ENCODE measurements around the gene NFKBIE. TPM values are rescaled to one million over a fixed set of nuclear protein-coding genes. Genes with fewer than 3 reads are reported as not detected.

The NFKBIE gene
- total RNA-seq, 2 experiments from 2014 or later = 24.5 to 37.7 TPM

DNA sequence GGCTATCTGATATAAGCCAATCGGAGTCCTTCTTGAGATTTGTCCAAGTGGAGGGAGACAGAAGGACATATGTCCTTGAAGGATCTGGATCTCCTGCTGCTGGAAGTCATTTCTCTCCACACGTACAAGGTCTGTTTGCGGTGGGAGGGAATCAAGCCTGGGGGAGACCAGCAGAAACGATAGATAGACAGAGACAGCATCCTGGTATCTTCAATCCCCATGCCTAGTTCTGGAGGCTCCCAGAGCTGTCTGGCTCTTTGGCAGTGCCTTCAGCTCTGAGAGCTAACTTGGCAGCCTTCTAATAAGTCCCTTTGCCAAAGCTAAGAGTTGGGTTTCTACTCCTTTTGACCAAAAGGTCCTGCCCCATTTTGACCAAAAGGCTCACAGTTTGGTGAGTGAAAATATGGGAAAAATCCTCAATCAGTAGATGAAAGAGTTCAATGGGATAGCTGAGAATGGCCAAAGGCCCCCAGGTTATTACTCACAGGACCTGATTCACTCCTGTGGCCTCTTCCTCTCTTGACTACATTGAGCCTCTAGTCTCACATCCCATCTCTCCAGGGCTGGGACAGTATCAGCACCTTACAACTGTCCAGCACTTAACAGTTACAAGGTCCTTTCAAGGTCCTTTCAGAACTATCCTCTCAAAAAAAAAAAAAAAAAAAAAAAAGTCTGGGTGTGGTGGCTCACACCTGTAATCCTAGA is 27.5 kb upstream of the NFKBIE start:
- ATAC-seq = no peak
- DNase-seq = no peak
- CTCF ChIA-PET = interaction anchor here (0.7 to 2.0 kb wide), 5 partner anchors 12 to 36 kb away, joined by 3 to 8 read pairs (median 5); partner anchors contain the start of gene AARS2
- Mint-ChIP-seq H3K4me3 (no peak overlapping the region), H3K36me3 (no peaks in the 10 kb centered on the region), H3K4me1 (peaks cover 2% of the 10 kb centered on the region), H3K9me3 (ENCODE audit: low read depth) (no peaks in the 10 kb centered on the region), H3K27me3 (peaks cover 73% of the 10 kb centered on the region), H3K27ac (no peak overlapping the region)

DNA sequence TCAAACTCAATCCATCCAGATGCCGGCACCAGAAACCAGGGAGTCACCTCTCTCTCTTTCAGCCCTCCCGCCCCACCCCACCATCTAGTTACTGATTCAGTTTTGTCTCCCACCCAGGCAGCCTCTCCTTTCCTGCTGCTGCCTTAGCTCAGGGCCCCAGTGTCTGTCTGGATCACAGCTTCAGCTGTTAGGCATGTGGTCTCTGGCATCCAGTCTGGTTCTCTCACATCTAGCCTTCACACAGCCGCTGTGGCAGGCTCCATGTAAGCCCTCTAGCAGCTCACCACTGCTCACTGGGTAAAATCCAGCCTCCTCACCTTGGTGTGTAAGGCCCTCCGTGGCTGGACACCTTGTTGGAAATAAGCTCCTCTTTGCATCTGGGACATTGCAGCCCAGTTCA is 26.5 kb upstream of the NFKBIE start:
- DNase-seq (no peak), ATAC-seq (no peak)
- Mint-ChIP-seq H3K27ac (no peak overlapping the region), H3K9me3 (ENCODE audit: low read depth) (no peaks in the 10 kb centered on the region), H3K36me3 (no peaks in the 10 kb centered on the region), H3K4me3 (no peak overlapping the region), H3K27me3 (peaks cover 76% of the 10 kb centered on the region), H3K4me1 (no peaks in the 10 kb centered on the region)
- CTCF ChIA-PET = interaction anchor here (1.8 kb wide), 1 partner anchor 21 kb away, joined by 7 read pairs; the partner anchor contains the start of gene AARS2

DNA sequence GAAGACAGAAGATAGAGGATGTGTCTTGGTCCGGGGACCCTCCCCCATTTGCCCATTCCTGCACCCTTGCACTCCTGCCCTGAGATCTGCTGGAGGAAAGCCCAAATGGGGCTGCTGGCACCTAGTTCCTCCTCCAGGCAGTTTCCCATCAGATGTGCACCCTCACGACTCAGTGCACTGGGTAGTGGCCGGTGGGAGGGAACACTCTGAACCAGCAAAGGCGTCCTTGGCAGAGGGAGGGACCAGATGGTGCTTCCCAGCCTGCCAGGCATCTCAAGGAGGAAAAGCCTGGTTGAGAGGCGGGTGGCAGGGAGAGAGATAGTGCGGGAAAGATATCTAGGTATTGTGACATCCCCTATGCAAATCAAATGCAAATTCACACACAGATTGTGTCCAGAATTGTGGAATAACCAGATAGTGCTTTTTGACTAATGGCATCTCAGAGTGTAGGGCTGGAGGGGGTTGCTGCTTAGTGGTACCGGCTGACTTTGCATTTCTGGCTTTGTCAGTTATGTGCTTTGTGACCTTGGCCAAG is 24.4 kb upstream of the NFKBIE start:
- no peaks in the 10 kb centered on the region for H3K36me3 Mint-ChIP-seq
- ATAC-seq (no peak), DNase-seq (no peak)
- peaks cover 65% of the 10 kb centered on the region for H3K27me3 Mint-ChIP-seq
- H3K4me1 Mint-ChIP-seq = no peaks in the 10 kb centered on the region
- H3K4me3 Mint-ChIP-seq = no peak overlapping the region
- CTCF ChIA-PET = no interaction called here
- H3K9me3 Mint-ChIP-seq (ENCODE audit: low read depth) = no peaks in the 10 kb centered on the region
- no peak overlapping the region for H3K27ac Mint-ChIP-seq

DNA sequence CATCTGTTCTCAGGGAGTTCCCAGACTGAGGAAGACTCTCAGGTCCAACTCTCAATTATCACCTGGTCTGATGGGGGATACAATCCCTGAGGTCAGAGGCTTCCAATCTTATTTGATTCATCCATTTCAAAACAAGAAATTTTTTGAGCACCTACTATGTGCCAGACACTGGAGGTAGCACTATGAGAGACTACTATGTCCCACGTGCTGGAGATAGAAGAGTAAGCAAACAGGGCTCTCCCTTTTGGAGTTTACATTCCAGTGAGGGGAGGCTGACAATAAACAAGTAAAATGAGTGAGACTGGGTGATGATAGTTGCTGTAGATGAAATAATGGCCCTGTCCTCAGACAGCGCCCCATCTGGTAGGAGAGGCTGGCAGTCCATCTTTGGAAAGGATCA is 21.4 kb upstream of the NFKBIE start:
- no peak overlapping the region for H3K27ac Mint-ChIP-seq
- CTCF ChIA-PET = no interaction called here
- no peak for DNase-seq
- no peak overlapping the region for H3K4me3 Mint-ChIP-seq
- no peak for ATAC-seq
- H3K4me1 Mint-ChIP-seq = no peaks in the 10 kb centered on the region
- H3K36me3 Mint-ChIP-seq = no peaks in the 10 kb centered on the region
- H3K9me3 Mint-ChIP-seq (ENCODE audit: low read depth) = no peaks in the 10 kb centered on the region
- peaks cover 62% of the 10 kb centered on the region for H3K27me3 Mint-ChIP-seq

DNA sequence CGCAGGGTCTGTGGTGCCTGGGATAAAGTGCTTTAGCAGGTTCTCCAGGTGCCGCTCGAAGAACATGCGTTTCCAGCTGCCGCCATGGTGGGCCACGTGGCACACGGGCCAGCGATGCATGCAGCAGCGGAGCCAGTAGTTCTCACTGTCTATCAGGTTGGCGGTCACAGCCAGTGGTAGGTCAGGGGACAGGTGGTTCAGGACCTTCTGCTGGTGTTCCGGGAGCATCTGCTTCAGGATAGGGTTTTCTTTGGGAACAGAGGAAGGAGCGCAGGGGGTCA is 20.9 kb upstream of the NFKBIE start:
- no peaks in the 10 kb centered on the region for H3K4me1 Mint-ChIP-seq
- no peaks in the 10 kb centered on the region for H3K9me3 Mint-ChIP-seq (ENCODE audit: low read depth)
- no peak overlapping the region for H3K4me3 Mint-ChIP-seq
- H3K27me3 Mint-ChIP-seq = peaks cover 57% of the 10 kb centered on the region
- CTCF ChIA-PET = interaction anchor here (0.6 to 1.0 kb wide), 2 partner anchors 19 to 1880 kb away, joined by 4 to 5 read pairs; no protein-coding TSS in a partner anchor
- no peaks in the 10 kb centered on the region for H3K36me3 Mint-ChIP-seq
- no peak for DNase-seq
- no peak for ATAC-seq
- no peak overlapping the region for H3K27ac Mint-ChIP-seq

DNA sequence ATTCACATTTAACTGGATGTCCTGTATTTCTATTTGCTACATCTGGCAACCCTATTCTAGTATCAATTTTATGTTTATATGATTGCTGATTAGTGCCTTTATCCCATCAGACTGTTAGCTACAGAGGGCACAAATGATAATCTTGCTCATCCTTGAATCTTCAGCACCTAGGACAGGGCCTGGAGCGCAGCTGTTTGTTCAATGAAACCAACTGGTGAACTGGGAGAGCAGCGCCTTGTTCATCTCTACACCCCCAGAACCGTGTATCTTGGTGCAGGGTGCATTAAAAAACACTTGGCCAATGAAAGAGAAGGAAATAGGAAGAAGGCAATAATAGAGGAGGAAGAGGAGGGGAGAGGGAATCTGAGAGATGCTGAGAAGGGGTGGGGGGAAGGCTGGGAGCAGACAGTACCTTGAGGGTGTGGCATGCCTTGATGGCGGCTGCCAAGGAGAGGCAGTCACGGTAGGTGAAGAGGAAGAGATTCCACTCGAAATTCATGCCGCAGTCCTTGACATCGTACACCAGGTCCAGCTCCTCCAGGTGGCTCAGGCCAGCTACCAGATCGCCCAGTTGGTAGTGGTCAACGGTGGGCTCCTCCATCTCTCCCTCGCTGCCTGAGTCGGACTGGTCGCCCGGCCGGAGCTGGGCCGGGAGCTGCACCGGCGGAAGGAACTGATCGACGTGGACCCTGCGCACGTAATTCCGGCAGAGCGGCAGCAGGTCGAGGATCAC is 20.4 kb upstream of the NFKBIE start:
- CTCF ChIA-PET = interaction anchor here (0.6 to 1.0 kb wide), 2 partner anchors 18 to 1881 kb away, joined by 4 to 5 read pairs; no protein-coding TSS in a partner anchor
- no peak overlapping the region for H3K4me3 Mint-ChIP-seq
- H3K9me3 Mint-ChIP-seq (ENCODE audit: low read depth) = no peaks in the 10 kb centered on the region
- DNase-seq = no peak
- no peak for ATAC-seq
- no peaks in the 10 kb centered on the region for H3K4me1 Mint-ChIP-seq
- peaks cover 56% of the 10 kb centered on the region for H3K27me3 Mint-ChIP-seq
- H3K36me3 Mint-ChIP-seq = no peaks in the 10 kb centered on the region
- no peak overlapping the region for H3K27ac Mint-ChIP-seq

DNA sequence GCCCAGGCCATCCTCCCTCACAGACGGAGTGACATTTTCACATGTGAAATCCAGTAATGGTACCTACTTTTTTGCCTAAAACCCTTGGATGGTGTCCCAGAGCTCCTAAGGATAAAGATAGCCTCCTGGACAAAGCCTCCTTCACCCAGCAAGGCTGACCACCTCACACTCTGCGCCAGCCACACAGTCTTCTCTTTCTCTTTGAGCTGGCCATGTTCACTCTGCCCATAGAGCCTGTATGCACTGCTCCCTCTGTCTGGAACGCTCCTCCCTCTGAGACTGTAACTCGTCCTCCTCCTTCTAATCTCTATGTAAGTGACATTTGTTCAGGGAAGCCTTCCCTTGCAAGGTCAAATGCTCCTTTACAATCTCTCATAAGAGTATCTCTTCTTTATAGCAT is 19.5 kb upstream of the NFKBIE start:
- ATAC-seq = no peak
- H3K4me1 Mint-ChIP-seq = no peaks in the 10 kb centered on the region
- H3K27ac Mint-ChIP-seq = no peak overlapping the region
- no peaks in the 10 kb centered on the region for H3K36me3 Mint-ChIP-seq
- no peaks in the 10 kb centered on the region for H3K9me3 Mint-ChIP-seq (ENCODE audit: low read depth)
- H3K27me3 Mint-ChIP-seq = peaks cover 52% of the 10 kb centered on the region
- no peak for DNase-seq
- CTCF ChIA-PET = interaction anchor here (1.4 kb wide), 1 partner anchor 52 kb away, joined by 4 read pairs; no protein-coding TSS in a partner anchor
- H3K4me3 Mint-ChIP-seq = no peak overlapping the region

DNA sequence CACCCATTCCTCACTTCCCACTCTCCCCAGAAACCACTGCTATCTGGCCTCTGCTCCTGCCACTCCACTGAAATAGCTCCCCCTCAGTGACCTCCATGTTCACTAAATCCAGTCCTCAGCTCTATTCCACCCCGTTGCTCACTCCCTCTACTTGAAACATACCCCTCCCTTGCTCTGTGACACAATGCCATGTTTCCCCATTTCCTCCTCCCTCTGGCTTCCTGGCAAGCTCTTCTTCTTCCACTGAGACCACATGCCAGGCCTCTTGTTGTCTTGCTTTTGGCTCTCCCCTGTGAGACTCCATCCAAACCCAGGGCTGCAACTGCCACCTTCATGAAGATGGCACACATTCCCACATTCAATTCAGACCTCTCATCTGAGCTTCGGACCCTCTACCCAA is 18.8 kb upstream of the NFKBIE start:
- no peak overlapping the region for H3K27ac Mint-ChIP-seq
- no peak overlapping the region for H3K4me3 Mint-ChIP-seq
- CTCF ChIA-PET = interaction anchor here (0.9 to 1.6 kb wide), 3 partner anchors 21 to 53 kb away, joined by 4 to 5 read pairs (median 4); partner anchors contain the start of gene AARS2
- H3K4me1 Mint-ChIP-seq = no peaks in the 10 kb centered on the region
- no peaks in the 10 kb centered on the region for H3K9me3 Mint-ChIP-seq (ENCODE audit: low read depth)
- no peak for ATAC-seq
- no peak for DNase-seq
- H3K27me3 Mint-ChIP-seq = peaks cover 52% of the 10 kb centered on the region
- H3K36me3 Mint-ChIP-seq = no peaks in the 10 kb centered on the region

DNA sequence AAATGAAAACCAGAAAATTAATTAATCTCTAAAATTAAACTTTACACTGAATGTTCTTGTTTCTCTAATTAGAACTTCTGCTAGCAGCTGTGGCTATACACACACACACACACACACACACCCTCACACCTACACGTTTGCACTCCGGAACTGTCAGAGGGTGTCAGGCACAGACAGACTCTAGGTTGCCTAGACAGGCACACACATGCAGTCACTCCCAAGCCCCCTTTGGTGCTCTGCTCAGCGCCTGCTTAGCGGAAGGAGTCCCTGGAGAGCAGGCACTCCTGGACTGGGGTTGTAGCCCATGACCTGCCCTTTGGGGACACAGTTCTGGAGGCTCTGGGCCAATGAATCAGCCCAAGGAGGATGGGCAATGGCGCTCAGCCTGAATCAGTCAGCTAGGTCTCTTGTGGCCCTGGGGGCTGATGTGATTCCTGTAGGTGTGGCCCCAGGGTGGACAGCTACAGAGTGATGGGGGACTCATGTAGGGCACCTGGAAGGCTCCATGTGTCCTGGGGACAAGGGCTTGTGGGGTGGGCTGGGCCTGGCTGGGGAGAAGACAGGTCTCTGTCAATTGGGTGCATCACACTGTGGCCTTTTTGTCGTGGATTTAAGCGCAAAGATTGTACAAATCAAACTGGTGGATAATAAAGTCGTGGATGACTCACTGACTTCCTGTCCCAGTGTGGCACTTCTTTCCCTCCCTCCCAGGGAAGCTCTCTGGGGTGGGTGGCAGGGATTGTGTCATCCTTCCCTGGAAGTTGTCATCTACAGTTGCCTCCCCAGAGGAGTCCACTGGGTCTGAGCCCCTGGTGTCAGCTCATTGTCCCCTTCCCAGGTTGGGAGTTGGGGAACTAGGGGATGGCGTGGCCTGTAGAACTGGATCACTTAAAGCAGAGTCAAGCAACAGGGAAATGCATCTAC is 13.7 kb upstream of the NFKBIE start:
- no peaks in the 10 kb centered on the region for H3K9me3 Mint-ChIP-seq (ENCODE audit: low read depth)
- DNase-seq = no peak
- H3K27me3 Mint-ChIP-seq = peaks cover 52% of the 10 kb centered on the region
- H3K4me1 Mint-ChIP-seq = no peaks in the 10 kb centered on the region
- H3K4me3 Mint-ChIP-seq = no peak overlapping the region
- H3K36me3 Mint-ChIP-seq = no peaks in the 10 kb centered on the region
- CTCF ChIA-PET = interaction anchor here (1.4 to 2.4 kb wide), 2 partner anchors 11 to 35 kb away, joined by 3 to 11 read pairs; no protein-coding TSS in a partner anchor
- no peak for ATAC-seq
- no peak overlapping the region for H3K27ac Mint-ChIP-seq

DNA sequence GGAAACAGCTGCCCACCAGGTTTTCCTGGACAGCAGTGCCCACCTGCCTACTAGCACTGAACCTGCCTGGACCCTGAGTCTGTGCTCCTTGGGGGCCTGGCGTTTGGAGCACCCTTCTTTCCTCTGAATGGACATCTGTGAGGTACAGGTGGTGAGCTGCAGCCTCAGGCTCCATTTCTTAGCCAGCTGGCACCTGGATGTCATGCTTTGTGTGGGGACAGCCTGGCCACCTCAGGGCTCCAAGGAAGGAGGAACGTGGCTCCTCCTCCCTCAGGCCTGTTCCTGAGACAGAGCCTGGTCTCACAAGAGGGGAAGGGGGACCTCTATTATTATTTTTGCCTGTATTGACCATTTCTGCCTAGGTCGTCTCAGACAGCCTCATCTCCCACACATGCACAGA is 13.0 kb upstream of the NFKBIE start:
- peaks cover 52% of the 10 kb centered on the region for H3K27me3 Mint-ChIP-seq
- no peak overlapping the region for H3K4me3 Mint-ChIP-seq
- CTCF ChIA-PET = interaction anchor here (1.4 to 2.4 kb wide), 2 partner anchors 10 to 36 kb away, joined by 3 to 11 read pairs; no protein-coding TSS in a partner anchor
- DNase-seq = no peak
- H3K27ac Mint-ChIP-seq = no peak overlapping the region
- no peaks in the 10 kb centered on the region for H3K36me3 Mint-ChIP-seq
- H3K9me3 Mint-ChIP-seq (ENCODE audit: low read depth) = no peaks in the 10 kb centered on the region
- H3K4me1 Mint-ChIP-seq = no peaks in the 10 kb centered on the region
- ATAC-seq = no peak

DNA sequence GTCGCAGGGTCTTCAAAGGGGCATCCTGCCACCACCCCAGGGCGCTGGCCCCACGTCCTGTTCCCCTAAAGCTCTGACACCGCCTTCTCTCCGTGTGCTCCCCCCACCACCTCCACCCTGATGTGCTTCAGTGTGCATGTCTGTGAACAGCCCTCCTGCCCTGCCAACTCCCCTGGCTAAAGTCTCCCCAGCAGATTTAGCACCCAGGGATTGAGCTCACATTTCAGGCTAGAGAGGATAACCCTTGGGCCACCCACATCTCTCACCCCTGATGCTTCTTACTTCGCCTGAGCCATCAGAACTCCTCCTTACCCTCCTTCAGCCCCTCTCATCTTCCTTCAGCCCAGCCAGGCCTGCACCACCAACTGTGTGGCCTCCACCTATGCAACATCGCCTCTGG is 12.4 kb upstream of the NFKBIE start:
- H3K27me3 Mint-ChIP-seq = peaks cover 57% of the 10 kb centered on the region
- CTCF ChIA-PET = interaction anchor here (0.6 to 2.4 kb wide), 4 partner anchors 10 to 36 kb away, joined by 3 to 11 read pairs (median 4); partner anchors contain the start of gene AARS2
- H3K27ac Mint-ChIP-seq = no peak overlapping the region
- ATAC-seq (no peak), DNase-seq (no peak)
- no peak overlapping the region for H3K4me3 Mint-ChIP-seq
- H3K4me1 Mint-ChIP-seq = no peaks in the 10 kb centered on the region
- no peaks in the 10 kb centered on the region for H3K36me3 Mint-ChIP-seq
- no peaks in the 10 kb centered on the region for H3K9me3 Mint-ChIP-seq (ENCODE audit: low read depth)

DNA sequence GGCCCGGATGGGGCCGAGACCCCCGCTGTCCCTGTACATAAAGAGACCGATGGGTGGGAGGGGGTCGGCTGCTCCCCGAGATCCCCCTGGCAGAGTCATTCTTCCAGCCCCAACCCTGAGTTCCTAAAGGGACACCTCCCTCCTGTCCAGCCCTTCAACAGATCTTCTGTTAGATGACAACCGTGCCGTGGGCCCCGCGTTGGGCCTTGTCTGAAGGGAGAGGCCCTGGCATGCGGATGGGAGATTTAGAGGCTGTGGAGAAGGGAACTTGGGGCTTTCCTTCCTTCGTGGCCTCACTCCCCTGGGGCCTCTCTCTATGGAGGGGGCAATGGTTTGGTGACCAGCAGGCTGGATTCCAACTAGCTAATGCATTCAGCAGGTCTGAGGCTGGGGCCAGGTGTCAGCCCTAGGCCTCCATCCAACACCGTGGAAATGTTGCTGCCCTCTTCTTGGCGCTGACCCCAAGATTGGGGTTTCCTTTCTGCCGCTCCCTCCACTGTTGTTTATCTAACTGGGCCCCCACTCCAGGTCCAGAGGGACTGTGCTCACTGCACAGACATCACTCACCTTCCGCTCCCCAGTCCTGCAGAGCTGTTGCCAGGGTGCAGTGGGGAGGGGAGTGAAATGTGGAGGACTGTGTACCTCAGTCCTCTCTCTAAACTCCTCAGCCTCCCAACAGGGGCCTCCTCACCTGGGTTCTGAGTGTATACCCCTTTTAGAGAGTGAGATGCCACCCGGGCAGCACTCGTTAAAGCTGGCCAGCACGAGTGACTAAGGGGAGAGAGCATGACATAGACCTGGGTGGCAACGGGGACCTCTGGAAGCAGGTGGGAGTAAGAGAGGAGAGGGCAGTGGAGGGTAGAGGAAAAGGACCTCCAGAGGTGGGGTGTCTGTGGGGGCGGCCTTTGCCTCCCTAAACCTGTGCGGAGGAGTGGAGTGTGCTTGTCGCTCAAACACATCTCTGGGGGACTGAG is 11.6 kb upstream of the NFKBIE start:
- Mint-ChIP-seq H3K4me1 (no peaks in the 10 kb centered on the region), H3K36me3 (no peaks in the 10 kb centered on the region), H3K4me3 (no peak overlapping the region), H3K27ac (no peak overlapping the region), H3K27me3 (peaks cover 63% of the 10 kb centered on the region), H3K9me3 (ENCODE audit: low read depth) (no peaks in the 10 kb centered on the region)
- ATAC-seq = no peak
- CTCF ChIA-PET = interaction anchor here (0.6 to 1.3 kb wide), 3 partner anchors 27 to 36 kb away, joined by 3 to 5 read pairs (median 3); partner anchors contain the start of gene AARS2
- no peak for DNase-seq
